GM06990 (cell line): Measurements from ENCODE around the gene METRN.
A peak's percentile ranks its signal among the peaks of the same experiment; 100 is the strongest.
"Not testable (repeated sequence)": the region's sequence is repeated elsewhere in the genome, so short reads cannot be mapped to it uniquely, and the experiment has no call there.

ENCODE experiments used
- DNase-seq: peaks from one replicate; pipeline ENCODE4 v3.0.0-alpha.2; 2011; ENCODE audit not compliant: insufficient read length; ENCODE audit errors: extremely low read depth
- H3K27me3 ChIP-seq: replicated peaks from 2 replicates; pipeline ENCODE4 v1.6.0; 2011; ENCODE audit warnings: low read length; ENCODE audit not compliant: control insufficient read depth, insufficient read depth
- H3K36me3 ChIP-seq: 2 replicates; pipeline ENCODE4 v1.5.1; 2011; ENCODE audit warnings: low read length; ENCODE audit not compliant: control insufficient read depth, insufficient read depth
- H3K4me3 ChIP-seq: replicated peaks from 2 replicates; pipeline ENCODE4 v1.5.1; 2011; ENCODE audit warnings: low read depth, mild to moderate bottlenecking, control low read depth, low read length
- CTCF ChIP-seq: IDR thresholded peaks from 2 replicates; pipeline ENCODE4 v1.5.1; 2011; ENCODE audit warnings: low read length, control low read depth, mild to moderate bottlenecking, inconsistent platforms; ENCODE audit not compliant: insufficient read depth, poor library complexity, severe bottlenecking

METRN gene

GRCh38 chr16:740764-741505, 26.0 kb downstream of the METRN start, which contains the start of gene CIAO3:
Gene CIAO3, minus strand, starts transcription at chr16:740997. Its CDS starts 12 bp downstream, at chr16:740985.
- Histone ChIP-seq H3K36me3 (peaks cover 2% of the 10 kb centered on the region; the same call in 1 of the 2 replicates), H3K27me3 (no peaks in the 10 kb centered on the region), H3K4me3 (peak within 1 kb of the TSS; percentile 94)
- TF ChIP-seq CTCF, result peak; percentile 62
- peak; percentile 94 for DNase-seq

DNA sequence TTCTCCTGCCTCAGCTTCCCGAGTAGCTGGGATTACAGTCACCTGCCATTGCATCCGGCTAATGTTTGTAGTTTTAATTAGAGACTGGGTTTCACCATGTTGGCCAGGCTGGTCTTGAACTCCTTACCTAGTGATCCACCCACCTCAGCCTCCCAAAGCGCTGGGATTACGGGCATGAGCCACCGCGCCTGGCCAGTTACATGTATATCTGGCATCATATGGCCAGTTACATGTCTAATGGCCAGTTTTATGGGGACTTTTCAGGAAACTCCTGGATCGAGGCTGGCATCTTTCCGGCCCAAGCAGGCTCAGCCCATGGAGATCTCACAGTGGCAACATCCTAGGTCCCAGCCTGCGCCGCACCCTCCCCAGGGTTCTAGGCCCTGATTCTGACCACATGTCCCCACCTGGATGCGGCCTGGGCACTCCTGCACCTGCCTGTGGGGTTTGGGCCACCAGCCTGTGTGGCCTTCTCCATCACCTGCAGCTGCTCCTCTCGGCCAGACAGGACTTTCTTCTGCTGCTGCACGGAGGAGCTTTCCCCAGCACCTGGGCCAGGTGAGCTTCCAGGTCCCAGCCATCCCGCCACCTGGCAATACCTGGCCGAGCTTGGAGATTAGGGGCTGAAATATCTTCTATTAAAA, 27.2 kb downstream of the METRN start:
- Histone ChIP-seq H3K27me3 (no peaks in the 10 kb centered on the region), H3K4me3 (no peak overlapping the region), H3K36me3 (no peaks in the 10 kb centered on the region; the same call in 1 of the 2 replicates)
- DNase-seq, result peak; percentile 6
- TF ChIP-seq CTCF, result no peak

DNA sequence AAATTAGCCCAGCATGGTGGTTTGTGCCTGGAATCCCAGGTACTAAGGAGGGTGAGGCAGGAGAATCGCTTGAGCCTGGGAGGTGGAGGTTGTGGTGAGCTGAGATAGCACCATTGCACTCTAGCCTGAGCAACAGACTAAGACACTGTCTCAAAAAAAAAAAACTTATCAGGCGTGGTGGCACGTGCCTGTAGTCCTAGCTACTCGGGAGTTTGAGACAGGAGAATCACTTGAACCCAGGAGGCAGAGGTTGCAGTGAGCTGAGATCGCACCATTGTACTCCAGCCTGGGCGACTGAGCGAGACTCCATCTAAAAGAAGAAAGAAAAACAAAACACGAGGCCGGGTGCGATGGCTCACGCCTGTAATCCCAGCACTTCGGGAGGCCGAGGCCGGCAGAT, 28.0 kb downstream of the METRN start:
- not testable (repeated sequence) for H3K4me3 ChIP-seq, H3K36me3 ChIP-seq, DNase-seq, H3K27me3 ChIP-seq

DNA sequence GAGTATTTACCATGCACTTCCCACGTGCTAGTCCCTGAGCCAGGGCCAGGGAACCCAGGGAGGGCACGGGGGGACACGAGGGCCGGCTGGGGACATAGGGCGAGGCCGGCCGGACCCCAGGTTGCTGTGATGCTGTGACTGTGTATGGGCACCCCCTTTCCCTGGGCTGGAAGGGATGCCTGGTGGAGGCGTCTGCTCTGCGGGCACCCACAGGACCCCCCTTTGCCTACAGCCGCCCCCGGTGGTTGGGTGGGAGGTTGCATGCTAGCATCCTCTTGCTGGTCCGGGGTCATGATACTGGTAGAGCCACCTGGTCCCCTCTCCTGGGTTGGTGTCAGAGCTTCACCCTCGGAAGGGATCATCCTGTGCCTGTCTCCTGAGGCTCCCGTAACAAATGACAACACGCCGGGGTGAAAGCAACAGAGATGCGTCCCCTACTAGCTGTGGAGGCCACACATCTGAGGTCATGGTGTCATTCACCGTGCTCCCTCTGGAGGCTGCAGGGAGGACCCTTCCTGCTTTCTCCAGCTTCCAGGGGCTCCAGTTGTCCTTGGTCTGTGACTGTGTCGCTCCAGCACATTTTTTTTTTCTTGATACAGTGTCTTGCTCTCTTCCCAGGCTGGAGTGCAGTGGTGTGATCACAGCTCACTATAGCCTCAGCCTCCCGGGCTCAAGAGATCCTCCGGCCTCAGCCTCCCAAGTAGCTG, 29.0 kb downstream of the METRN start:
- no peak overlapping the region for H3K4me3 ChIP-seq
- no peaks in the 10 kb centered on the region for H3K27me3 ChIP-seq
- no peaks in the 10 kb centered on the region for H3K36me3 ChIP-seq
- peak; percentile 6 for DNase-seq
- TF ChIP-seq CTCF, result no peak

DNA sequence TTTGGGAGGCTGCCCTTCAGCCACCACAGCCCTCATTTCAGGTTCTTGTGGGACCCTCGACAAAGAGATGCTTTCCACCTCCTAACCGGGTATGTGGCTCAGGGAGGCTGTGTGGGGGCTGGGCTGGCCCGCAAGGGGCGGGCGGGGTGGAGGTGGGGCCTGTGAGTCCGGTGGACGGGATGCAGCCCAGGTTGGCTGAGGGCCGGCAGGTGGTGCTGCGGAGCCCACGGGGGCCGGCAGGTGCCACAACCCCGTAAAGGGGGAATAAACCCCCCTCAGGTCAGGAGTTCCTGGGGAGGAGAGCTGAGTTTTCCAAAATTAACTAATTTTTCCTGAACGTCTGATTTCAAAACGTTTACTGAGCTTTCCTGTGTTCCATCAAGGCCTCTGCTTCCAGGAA, 30.8 kb downstream of the METRN start:
- Histone ChIP-seq H3K4me3 (no peak overlapping the region), H3K27me3 (no peaks in the 10 kb centered on the region), H3K36me3 (no peaks in the 10 kb centered on the region)
- peak; percentile 58 for TF ChIP-seq CTCF
- peak; percentile 35 for DNase-seq

DNA sequence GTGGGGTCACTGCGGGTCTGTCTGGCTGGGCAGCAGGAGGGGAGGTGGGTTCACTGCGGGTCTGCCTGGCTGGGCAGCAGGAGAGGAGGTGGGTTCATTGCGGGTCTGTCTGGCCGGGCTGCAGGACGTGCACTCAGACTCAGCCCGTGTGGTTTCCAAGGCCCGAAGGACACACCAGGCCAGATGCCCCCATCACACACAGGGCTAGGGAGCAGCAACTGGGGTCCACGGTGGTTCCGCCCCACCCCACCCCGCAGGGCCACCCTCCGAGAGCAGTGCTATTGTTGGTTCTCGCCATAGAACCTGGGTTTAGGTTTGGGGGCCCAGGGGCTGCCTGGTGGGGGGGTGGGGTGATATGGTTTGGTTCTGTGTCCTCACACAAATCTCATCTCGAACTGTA, 31.7 kb downstream of the METRN start:
- Histone ChIP-seq H3K27me3 (no peaks in the 10 kb centered on the region), H3K36me3 (no peaks in the 10 kb centered on the region), H3K4me3 (no peak overlapping the region)
- DNase-seq, result no peak
- TF ChIP-seq CTCF, result no peak
